Lower leg skin (tissue), 4 donors: ENCODE data around the gene SMIM32. TPM values are rescaled to one million over a fixed set of nuclear protein-coding genes. Genes with fewer than 3 reads are reported as not detected.

Experiments used
- DNase-seq, 2 donors: peaks; one replicate each; pipeline ENCODE4 v3.0.0-alpha.2; 2019; ENCODE audit warnings: low spot score in 2 of 2
- H3K4me3 ChIP-seq: fragments of 200-600 bp; sonication (generic); 2 replicates; pipeline ENCODE4 v1.5.1; 2017; ENCODE audit warnings: mild to moderate bottlenecking, low read depth; ENCODE audit not compliant: poor library complexity, severe bottlenecking
- POLR2A ChIP-seq, 2 donors: fragments of 450-650 bp; IDR thresholded peaks; one replicate each; pipeline ENCODE4 v1.6.1; 2016 to 2017; ENCODE audit warnings: antibody characterized with exemption in 2 of 2, mild to moderate bottlenecking in 1 of 2, moderate library complexity in 1 of 2
- WGBS, 2 donors: methylation state at CpG; one replicate each; pipeline ENCODE4 v1.1.5; 2018; 5-methylcytosine and 5-hydroxymethylcytosine counted together
- intact Hi-C: fragments of 100-400 bp; cut with DNase I; formaldehyde crosslinking; loops from one replicate; pipeline ENCODE4 v1.15.0; 2023; ENCODE audit warnings: low total_unique reads
- total RNA-seq, 4 donors: library from RNA; depleted of rRNA; stranded (reverse); fragments of >200 nt; gene quantifications; one replicate each; pipeline ENCODE4 v1.1.0, GENCODE V29; 2016
- TF ChIP-seq, protein P1 (sequence below), 3 donors: fragments of 450-650 bp; IDR thresholded peaks; one replicate each; pipeline ENCODE4 v1.5.1; 2016; ENCODE audit warnings: antibody characterized with exemption in 3 of 3, mild to moderate bottlenecking in 3 of 3, moderate library complexity in 2 of 3

SMIM32 gene
- total RNA-seq, 4 donors from 2014 or later = not detected

DNA sequence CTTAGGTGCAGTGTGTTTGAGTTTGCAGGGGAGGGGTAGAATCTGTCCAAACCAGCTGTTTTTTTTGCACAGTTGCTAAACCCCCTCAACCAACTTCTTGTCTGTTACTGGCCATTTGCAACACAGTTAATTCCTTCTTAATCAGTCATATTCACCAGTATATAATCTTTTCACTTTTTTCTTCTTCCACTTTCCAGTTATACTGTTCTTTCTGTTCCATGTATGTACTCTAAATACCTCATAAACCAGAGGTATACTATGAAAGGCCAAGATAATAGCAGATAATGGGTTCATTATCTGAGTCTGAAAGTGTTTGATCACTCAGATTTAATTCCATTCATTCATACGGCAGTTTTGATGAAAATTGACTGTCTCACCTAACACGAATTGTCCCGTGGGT, 49.2 kb downstream of the SMIM32 start:
- no peak for DNase-seq
- TF ChIP-seq, protein P1, sequence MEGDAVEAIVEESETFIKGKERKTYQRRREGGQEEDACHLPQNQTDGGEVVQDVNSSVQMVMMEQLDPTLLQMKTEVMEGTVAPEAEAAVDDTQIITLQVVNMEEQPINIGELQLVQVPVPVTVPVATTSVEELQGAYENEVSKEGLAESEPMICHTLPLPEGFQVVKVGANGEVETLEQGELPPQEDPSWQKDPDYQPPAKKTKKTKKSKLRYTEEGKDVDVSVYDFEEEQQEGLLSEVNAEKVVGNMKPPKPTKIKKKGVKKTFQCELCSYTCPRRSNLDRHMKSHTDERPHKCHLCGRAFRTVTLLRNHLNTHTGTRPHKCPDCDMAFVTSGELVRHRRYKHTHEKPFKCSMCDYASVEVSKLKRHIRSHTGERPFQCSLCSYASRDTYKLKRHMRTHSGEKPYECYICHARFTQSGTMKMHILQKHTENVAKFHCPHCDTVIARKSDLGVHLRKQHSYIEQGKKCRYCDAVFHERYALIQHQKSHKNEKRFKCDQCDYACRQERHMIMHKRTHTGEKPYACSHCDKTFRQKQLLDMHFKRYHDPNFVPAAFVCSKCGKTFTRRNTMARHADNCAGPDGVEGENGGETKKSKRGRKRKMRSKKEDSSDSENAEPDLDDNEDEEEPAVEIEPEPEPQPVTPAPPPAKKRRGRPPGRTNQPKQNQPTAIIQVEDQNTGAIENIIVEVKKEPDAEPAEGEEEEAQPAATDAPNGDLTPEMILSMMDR (IDR thresholded peaks at IDR 0.05) = no peak
- TF ChIP-seq POLR2A (IDR thresholded peaks at IDR 0.05) = no peak
- no peak overlapping the region for H3K4me3 ChIP-seq
- intact Hi-C loops = no loop called here
- 72 to 75% methylated on average over 3 of the region's 3 CpGs for WGBS, 2 donors

DNA sequence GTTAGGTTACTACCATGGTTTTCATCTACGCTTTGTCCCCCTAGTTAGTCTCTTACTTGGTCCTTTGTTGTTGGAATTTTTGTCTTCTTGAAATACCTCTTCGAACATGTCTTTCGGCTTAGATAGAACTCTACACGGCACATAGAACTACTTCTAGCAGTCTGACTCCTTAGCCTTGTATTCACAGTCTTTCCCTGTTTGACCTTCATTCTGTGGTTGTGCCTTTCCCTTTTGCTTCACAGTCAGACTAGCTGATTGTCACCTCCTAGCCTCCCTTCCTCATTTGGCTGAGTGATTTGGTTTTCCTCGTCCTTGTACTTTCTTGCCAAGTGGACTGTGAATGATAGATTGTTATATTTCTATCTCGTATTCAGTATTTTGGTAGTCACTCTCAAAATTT, 49.6 kb downstream of the SMIM32 start:
- WGBS, 2 donors = 79 to 84% methylated on average over 6 of the region's 6 CpGs
- DNase-seq = no peak
- TF ChIP-seq, protein P1 (IDR thresholded peaks at IDR 0.05) = no peak
- TF ChIP-seq POLR2A (IDR thresholded peaks at IDR 0.05) = no peak
- intact Hi-C loops = no loop called here
- H3K4me3 ChIP-seq = no peak overlapping the region

DNA sequence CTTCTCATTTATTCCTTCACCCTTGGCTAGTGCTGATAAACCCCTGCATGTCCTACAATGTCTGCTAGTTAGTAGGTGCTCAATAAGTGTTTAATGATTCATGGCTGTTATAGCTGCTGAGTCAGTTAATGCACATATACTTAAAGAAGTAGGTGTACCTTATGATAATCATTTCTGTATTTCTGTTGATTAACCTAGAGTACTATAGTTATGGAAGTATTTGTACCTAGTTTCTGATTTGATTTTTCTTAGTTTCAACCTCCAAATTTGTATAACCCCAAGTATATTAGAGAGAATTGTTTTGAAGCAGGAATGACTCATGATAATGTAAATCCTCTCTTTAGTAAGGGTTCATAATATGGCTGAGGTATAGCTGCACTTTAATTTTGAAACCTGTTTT, 51.4 kb downstream of the SMIM32 start:
- no peak for DNase-seq
- intact Hi-C loops = no loop called here
- TF ChIP-seq POLR2A (IDR thresholded peaks at IDR 0.05) = no peak
- TF ChIP-seq, protein P1 (IDR thresholded peaks at IDR 0.05) = no peak
- no peak overlapping the region for H3K4me3 ChIP-seq

Other genes starting within 250 kb of the SMIM32 start
- gene LECT2, start 238.2 kb downstream of the SMIM32 start, total RNA-seq = not detected
- 100 to 1,000 TPM; 312 to 829 (median 484) TPM for gene TGFBI, start 164.2 kb downstream of the SMIM32 start, total RNA-seq
- gene SMAD5, start 60.3 kb downstream of the SMIM32 start, total RNA-seq = 100 to 1,000 TPM in 1 of 4 donors, 10 to 100 TPM in 3; 43.3 to 102 (median 65.1) TPM
- not detected for gene TRPC7, start 172.4 kb upstream of the SMIM32 start, total RNA-seq